Hepatocyte (in vitro differentiated cells): ENCODE results near the gene PNCK. TPM values are rescaled to one million over a fixed set of nuclear protein-coding genes. Genes with fewer than 3 reads are reported as not detected.
"Not testable (repeated sequence)": the region's sequence is repeated elsewhere in the genome, so short reads cannot be mapped to it uniquely, and the experiment has no call there.

Experiments used
- DNase-seq: peaks from one replicate; pipeline ENCODE4 v3.0.0-alpha.2; 2016; ENCODE audit warnings: low spot score
- H2AFZ ChIP-seq: fragments of 200-600 bp; sonication (generic); 2 replicates; pipeline ENCODE4 v1.6.0; 2016; ENCODE audit warnings: antibody characterized with exemption, mild to moderate bottlenecking
- H3K27ac ChIP-seq: fragments of 200-600 bp; sonication (generic); 2 replicates; pipeline ENCODE4 v1.5.1; 2016; ENCODE audit warnings: mild to moderate bottlenecking
- H3K27me3 ChIP-seq: fragments of 200-600 bp; sonication (generic); 2 replicates; pipeline ENCODE4 v1.6.1; 2016
- H3K36me3 ChIP-seq: fragments of 200-600 bp; sonication (generic); replicated peaks from 2 replicates; pipeline ENCODE4 v1.5.1; 2016; ENCODE audit warnings: low read depth; ENCODE audit not compliant: insufficient read depth
- H3K4me1 ChIP-seq: fragments of 200-600 bp; sonication (generic); 2 replicates; pipeline ENCODE4 v1.5.1; 2016; ENCODE audit warnings: mild to moderate bottlenecking, moderate library complexity; ENCODE audit not compliant: insufficient read depth
- H3K4me2 ChIP-seq: fragments of 200-600 bp; sonication (generic); 2 replicates; pipeline ENCODE4 v1.6.0; 2016
- H3K4me3 ChIP-seq: fragments of 200-600 bp; sonication (generic); 2 replicates; pipeline ENCODE4 v1.5.1; 2016; ENCODE audit warnings: mild to moderate bottlenecking
- H3K79me2 ChIP-seq: fragments of 200-600 bp; sonication (generic); 2 replicates; pipeline ENCODE4 v1.6.0; 2017; ENCODE audit warnings: mild to moderate bottlenecking
- H3K9me2 ChIP-seq: fragments of 200-600 bp; sonication (generic); replicated peaks from 2 replicates; pipeline ENCODE4 v1.6.0; 2017; ENCODE audit warnings: mild to moderate bottlenecking; ENCODE audit not compliant: insufficient read depth
- H3K9me3 ChIP-seq: fragments of 200-600 bp; sonication (generic); 2 replicates; pipeline ENCODE4 v1.5.1; 2016; ENCODE audit warnings: low read depth, mild to moderate bottlenecking
- H4K20me1 ChIP-seq: fragments of 200-600 bp; sonication (generic); 2 replicates; pipeline ENCODE4 v1.6.0; 2016; ENCODE audit warnings: mild to moderate bottlenecking; ENCODE audit not compliant: insufficient read depth, poor library complexity, severe bottlenecking
- CTCF ChIP-seq: fragments of 200-600 bp; sonication (generic); IDR thresholded peaks from 2 replicates; pipeline ENCODE4 v1.5.1; 2016; ENCODE audit warnings: antibody characterized with exemption, mild to moderate bottlenecking; ENCODE audit not compliant: poor library complexity
- EZH2 ChIP-seq: fragments of 200-600 bp; sonication (generic); IDR thresholded peaks from 2 replicates; pipeline ENCODE4 v1.6.1; 2016; ENCODE audit warnings: antibody characterized with exemption, mild to moderate bottlenecking, borderline replicate concordance
- EZH2phosphoT487 ChIP-seq: fragments of 200-600 bp; sonication (generic); IDR thresholded peaks from one replicate; pipeline ENCODE4 v1.6.1; 2018; ENCODE audit warnings: antibody characterized with exemption, mild to moderate bottlenecking, low read depth, moderate library complexity; ENCODE audit not compliant: unreplicated experiment, severe bottlenecking
- WGBS: methylation state at CpG from one replicate; pipeline ENCODE4 v1.1.6; 2016; ENCODE audit warnings: low lambda C conversion rate; ENCODE audit errors: missing lambda C conversion rate; 5-methylcytosine and 5-hydroxymethylcytosine counted together
- polyA plus RNA-seq: library from polyadenylated mRNA; unstranded; fragments of >200 nt; fragmentation: Nextera tagmentation; extraction: Ambion mirVana; gene quantifications from 2 replicates; pipeline ENCODE4 v1.2.1, GENCODE V29; 2016
- total RNA-seq: library from RNA; depleted of rRNA; stranded (reverse); fragments of >200 nt; gene quantifications from 2 replicates; pipeline ENCODE4 v1.2.3, GENCODE V29; 2014

Gene PNCK
- total and polyA plus RNA-seq, 2 experiments from 2014 or later: 0.28 to 2.2 TPM

- Histone ChIP-seq H3K4me1 (peaks cover 10% of the 10 kb centered on the region), H3K9me2 (no peaks in the 10 kb centered on the region), H4K20me1 (peaks cover 2% of the 10 kb centered on the region), H3K4me2 (peak overlapping the region; percentile 56), H3K27ac (peak overlapping the region; percentile 76), H3K36me3 (no peaks in the 10 kb centered on the region), H2AFZ (no peak overlapping the region), H3K27me3 (no peaks in the 10 kb centered on the region), H3K4me3 (no peak overlapping the region), H3K79me2 (no peaks in the 10 kb centered on the region), H3K9me3 (no peaks in the 10 kb centered on the region)
- DNase-seq: no peak
- TF ChIP-seq CTCF: no peak
- no peak for TF ChIP-seq EZH2phosphoT487
- no peak for TF ChIP-seq EZH2
- WGBS: 48% methylated on average over 11 of the region's 21 CpGs
These were observed 11.0 kb upstream of the PNCK start for GRCh38 chrX:153684467-153685155.

GRCh38 chrX:153683486-153683885, 9.9 kb upstream of the PNCK start:
- 94% methylated on average over 8 of the region's 8 CpGs for WGBS

GRCh38 chrX:153681175-153681574, 7.6 kb upstream of the PNCK start:
- no peak overlapping the region for H3K27ac ChIP-seq

More at GRCh38 chrX:153683486-153683885, 9.9 kb upstream of the PNCK start:
- H2AFZ ChIP-seq, H4K20me1 ChIP-seq, H3K4me2 ChIP-seq, H3K79me2 ChIP-seq, H3K27me3 ChIP-seq, H3K4me3 ChIP-seq, H3K36me3 ChIP-seq, H3K9me2 ChIP-seq, DNase-seq, H3K9me3 ChIP-seq, H3K4me1 ChIP-seq: not testable (repeated sequence)
- H3K27ac ChIP-seq: peak overlapping the region; percentile 55

More at GRCh38 chrX:153681175-153681574, 7.6 kb upstream of the PNCK start:
- Histone ChIP-seq H4K20me1 (no peaks in the 10 kb centered on the region), H3K4me2 (no peak overlapping the region), H2AFZ (no peak overlapping the region), H3K27me3 (no peaks in the 10 kb centered on the region), H3K36me3 (no peaks in the 10 kb centered on the region), H3K9me2 (no peaks in the 10 kb centered on the region), H3K4me3 (no peak overlapping the region), H3K9me3 (no peaks in the 10 kb centered on the region), H3K79me2 (no peaks in the 10 kb centered on the region), H3K4me1 (peaks cover 7% of the 10 kb centered on the region)
- DNase-seq: no peak
- WGBS: 78% methylated on average over 12 of the region's 12 CpGs
- no peak for TF ChIP-seq CTCF
- TF ChIP-seq EZH2: no peak
- no peak for TF ChIP-seq EZH2phosphoT487
